DND-41 (cell line): Measurements from ENCODE around the gene TLDC2.

Experiments
- EZH2 ChIP-seq: IDR thresholded peaks from 3 replicates; pipeline ENCODE4 v1.6.1; 2012; ENCODE audit warnings: borderline replicate concordance, low read depth, mild to moderate bottlenecking, moderate library complexity, low read length, inconsistent platforms; ENCODE audit not compliant: severe bottlenecking
- TF ChIP-seq, protein P1 (sequence below): IDR thresholded peaks from 2 replicates; pipeline ENCODE4 v1.5.1; 2012; ENCODE audit warnings: borderline replicate concordance, low read length, moderate library complexity, mild to moderate bottlenecking; ENCODE audit not compliant: poor library complexity, severe bottlenecking; ENCODE audit errors: extremely low read depth

DNA sequence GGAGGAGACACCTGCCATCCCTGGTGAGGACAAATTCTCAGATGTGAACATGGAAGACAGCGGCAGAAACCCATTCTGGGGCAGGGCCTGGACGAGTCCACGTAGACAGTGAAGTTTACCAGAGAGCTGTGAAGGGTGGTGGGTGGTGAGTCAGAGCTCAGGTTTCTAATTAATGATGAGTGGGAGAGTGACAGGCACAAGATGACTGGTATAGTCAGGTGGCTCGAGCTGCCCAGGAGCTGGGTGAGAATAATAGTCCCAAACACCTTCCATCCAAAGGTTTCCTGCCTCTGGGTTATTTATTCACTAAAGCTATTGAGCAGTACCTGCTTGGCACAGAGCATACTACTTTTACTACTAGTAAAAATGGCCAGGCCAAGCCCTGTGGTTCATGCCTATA lies 6.0 kb downstream of the TLDC2 start:
- TF ChIP-seq, protein P1, sequence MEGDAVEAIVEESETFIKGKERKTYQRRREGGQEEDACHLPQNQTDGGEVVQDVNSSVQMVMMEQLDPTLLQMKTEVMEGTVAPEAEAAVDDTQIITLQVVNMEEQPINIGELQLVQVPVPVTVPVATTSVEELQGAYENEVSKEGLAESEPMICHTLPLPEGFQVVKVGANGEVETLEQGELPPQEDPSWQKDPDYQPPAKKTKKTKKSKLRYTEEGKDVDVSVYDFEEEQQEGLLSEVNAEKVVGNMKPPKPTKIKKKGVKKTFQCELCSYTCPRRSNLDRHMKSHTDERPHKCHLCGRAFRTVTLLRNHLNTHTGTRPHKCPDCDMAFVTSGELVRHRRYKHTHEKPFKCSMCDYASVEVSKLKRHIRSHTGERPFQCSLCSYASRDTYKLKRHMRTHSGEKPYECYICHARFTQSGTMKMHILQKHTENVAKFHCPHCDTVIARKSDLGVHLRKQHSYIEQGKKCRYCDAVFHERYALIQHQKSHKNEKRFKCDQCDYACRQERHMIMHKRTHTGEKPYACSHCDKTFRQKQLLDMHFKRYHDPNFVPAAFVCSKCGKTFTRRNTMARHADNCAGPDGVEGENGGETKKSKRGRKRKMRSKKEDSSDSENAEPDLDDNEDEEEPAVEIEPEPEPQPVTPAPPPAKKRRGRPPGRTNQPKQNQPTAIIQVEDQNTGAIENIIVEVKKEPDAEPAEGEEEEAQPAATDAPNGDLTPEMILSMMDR, result no peak
- TF ChIP-seq EZH2, result no peak
